ENCODE measurements around the gene MEI1. TPM values are rescaled to one million over a fixed set of nuclear protein-coding genes. Genes with fewer than 3 reads are reported as not detected.
"Not testable (repeated sequence)": the region's sequence is repeated elsewhere in the genome, so short reads cannot be mapped to it uniquely, and the experiment has no call there.

Gene MEI1
- total and polyA plus RNA-seq, 4 donors: 0.33 to 1.3 (median 0.72) TPM

DNA sequence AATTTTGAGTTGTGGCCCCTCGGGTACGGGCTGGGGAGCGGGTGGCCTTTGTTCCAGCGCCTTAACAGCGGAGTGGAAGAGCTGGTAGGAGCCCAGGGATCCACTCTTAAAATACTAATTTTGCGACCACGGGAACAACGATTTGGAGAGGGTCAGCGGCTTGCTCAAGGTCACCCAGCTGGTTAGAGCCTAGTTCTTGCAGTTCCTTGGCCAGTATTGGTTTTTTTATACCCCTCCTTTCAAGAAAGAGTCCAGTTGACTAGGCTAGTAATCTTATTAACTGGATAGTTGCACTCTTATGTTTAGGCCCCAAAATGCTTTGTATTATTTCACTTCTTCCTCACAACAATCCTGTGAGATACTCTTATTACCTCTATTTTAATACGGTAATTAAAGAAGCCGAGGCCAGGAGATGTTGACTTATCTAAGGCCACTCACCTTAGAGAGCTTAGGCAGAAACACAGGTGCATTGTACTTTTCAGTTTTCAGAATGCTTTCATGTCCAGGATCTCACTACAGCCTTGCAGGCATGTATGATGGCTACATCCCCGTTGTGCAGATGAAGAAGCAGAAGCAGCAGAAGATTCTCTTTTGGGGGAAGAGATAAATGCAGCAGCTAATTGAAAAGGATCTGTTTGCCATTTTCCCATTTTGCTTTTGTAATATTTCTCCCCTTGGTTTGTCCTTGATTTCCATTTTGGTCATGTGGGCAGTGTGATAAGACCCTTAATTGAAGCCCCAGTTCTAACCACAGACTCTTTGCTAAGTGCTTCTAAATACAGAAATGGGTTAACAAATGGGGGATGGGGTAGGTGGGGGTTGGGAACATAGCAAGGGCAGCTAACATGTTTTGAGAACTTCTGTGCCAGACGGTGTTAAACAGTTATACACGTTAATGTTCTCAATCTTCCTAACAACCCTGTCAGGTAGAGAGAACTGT, 135.0 kb downstream of the MEI1 start (continued):
- TF ChIP-seq, protein P1, sequence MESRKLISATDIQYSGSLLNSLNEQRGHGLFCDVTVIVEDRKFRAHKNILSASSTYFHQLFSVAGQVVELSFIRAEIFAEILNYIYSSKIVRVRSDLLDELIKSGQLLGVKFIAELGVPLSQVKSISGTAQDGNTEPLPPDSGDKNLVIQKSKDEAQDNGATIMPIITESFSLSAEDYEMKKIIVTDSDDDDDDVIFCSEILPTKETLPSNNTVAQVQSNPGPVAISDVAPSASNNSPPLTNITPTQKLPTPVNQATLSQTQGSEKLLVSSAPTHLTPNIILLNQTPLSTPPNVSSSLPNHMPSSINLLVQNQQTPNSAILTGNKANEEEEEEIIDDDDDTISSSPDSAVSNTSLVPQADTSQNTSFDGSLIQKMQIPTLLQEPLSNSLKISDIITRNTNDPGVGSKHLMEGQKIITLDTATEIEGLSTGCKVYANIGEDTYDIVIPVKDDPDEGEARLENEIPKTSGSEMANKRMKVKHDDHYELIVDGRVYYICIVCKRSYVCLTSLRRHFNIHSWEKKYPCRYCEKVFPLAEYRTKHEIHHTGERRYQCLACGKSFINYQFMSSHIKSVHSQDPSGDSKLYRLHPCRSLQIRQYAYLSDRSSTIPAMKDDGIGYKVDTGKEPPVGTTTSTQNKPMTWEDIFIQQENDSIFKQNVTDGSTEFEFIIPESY (IDR thresholded peaks at IDR 0.05): no peak
- no peak for TF ChIP-seq HNF4A (conservative IDR thresholded peaks at IDR 0.05)
- no peak for TF ChIP-seq RXRA (IDR thresholded peaks at IDR 0.05)
- no peak for TF ChIP-seq FOXA1 (IDR thresholded peaks at IDR 0.05)
- TF ChIP-seq RAD21 (IDR thresholded peaks at IDR 0.05): no peak
- TF ChIP-seq SP1 (IDR thresholded peaks at IDR 0.05): no peak
- TF ChIP-seq HNF4G (IDR thresholded peaks at IDR 0.05): no peak
- no peak for TF ChIP-seq CTCF (IDR thresholded peaks at IDR 0.05; ENCODE audit: low read depth, low read length, missing input control)
- TF ChIP-seq TAF1 (conservative IDR thresholded peaks at IDR 0.05): no peak
- TF ChIP-seq YY1 (IDR thresholded peaks at IDR 0.05): no peak
- no peak for TF ChIP-seq FOXA2 (IDR thresholded peaks at IDR 0.05)

DNA sequence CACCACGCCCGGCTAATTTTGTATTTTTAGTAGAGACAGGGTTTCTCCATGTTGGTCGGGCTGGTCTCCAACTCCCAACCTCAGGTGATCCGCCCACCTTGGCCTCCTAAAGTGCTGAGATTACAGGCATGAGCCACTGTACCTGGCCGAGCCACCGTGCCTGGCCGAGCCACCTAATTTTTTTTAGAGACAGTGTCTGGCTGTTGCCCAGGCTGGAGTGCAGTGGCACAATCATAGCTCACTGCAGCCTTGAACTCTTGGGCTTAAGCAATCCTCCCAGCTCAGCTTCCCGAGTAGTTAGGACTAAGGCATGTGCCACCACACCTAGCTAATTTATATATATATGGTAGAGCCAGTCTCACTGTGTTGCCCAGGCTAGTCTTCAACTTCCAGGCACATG, 136.2 kb downstream of the MEI1 start:
- TF ChIP-seq RAD21 (IDR thresholded peaks at IDR 0.05): peak in 1 of 2 donors; percentile 28
- peak; percentile 68 to 69 for TF ChIP-seq HNF4A (conservative IDR thresholded peaks at IDR 0.05)
- TF ChIP-seq YY1 (IDR thresholded peaks at IDR 0.05): peak; percentile 51
- TF ChIP-seq EGR1 (IDR thresholded peaks at IDR 0.05; ENCODE audit: low read depth in 2 of 2): peak in 1 of 2 donors; percentile 15
- TF ChIP-seq SP1 (IDR thresholded peaks at IDR 0.05): peak; percentile 52
- peak; percentile 45 for TF ChIP-seq MAX (IDR thresholded peaks at IDR 0.05)
- peak; percentile 78 to 81 for TF ChIP-seq RXRA (IDR thresholded peaks at IDR 0.05)
- peak; percentile 22 to 50 for TF ChIP-seq JUND (IDR thresholded peaks at IDR 0.05)
- TF ChIP-seq REST (IDR thresholded peaks at IDR 0.05): peak; percentile 26
- not testable (repeated sequence) for H3K9me3 ChIP-seq (ENCODE audit: control insufficient read depth in 4 of 4, low read length in 3 of 4); H3K27me3 ChIP-seq (ENCODE audit: control insufficient read depth in 4 of 4, insufficient read depth in 4 of 4, low read length in 3 of 4); H3K9ac ChIP-seq (ENCODE audit: low read depth in 1 of 2, low read length in 2 of 2); DNase-seq (ENCODE audit: low spot score); H3K4me3 ChIP-seq (ENCODE audit: low read depth in 1 of 3, low read length in 3 of 3)
- Histone ChIP-seq H3K27ac (ENCODE audit: low read depth in 1 of 2, low read length in 2 of 2) (peak overlapping the region; percentile 67 to 79), H3K36me3 (ENCODE audit: control insufficient read depth in 4 of 4, insufficient read depth in 3 of 4, low read depth in 1 of 4, low read length in 3 of 4) (peaks cover 0 to 14% (median 4%) of the 10 kb centered on the region in 4 donors), H3K4me1 (ENCODE audit: control insufficient read depth in 4 of 4, insufficient read depth in 4 of 4, low read length in 3 of 4) (peaks cover 0 to 33% (median 10%) of the 10 kb centered on the region in 4 donors)
- WGBS: 40% methylated on average over 8 of the region's 8 CpGs

Data from liver (tissue), 9 donors.